GM19023 (cell line): Measurements from ENCODE around the gene PCID2.

ENCODE experiments used
- ATAC-seq: cut with Tn5 transposase; IDR thresholded peaks from one replicate; pipeline ENCODE4 v1.9.1; 2021; ENCODE audit warnings: mild to moderate bottlenecking, moderate library complexity; ENCODE audit not compliant: unreplicated experiment

The PCID2 gene

DNA sequence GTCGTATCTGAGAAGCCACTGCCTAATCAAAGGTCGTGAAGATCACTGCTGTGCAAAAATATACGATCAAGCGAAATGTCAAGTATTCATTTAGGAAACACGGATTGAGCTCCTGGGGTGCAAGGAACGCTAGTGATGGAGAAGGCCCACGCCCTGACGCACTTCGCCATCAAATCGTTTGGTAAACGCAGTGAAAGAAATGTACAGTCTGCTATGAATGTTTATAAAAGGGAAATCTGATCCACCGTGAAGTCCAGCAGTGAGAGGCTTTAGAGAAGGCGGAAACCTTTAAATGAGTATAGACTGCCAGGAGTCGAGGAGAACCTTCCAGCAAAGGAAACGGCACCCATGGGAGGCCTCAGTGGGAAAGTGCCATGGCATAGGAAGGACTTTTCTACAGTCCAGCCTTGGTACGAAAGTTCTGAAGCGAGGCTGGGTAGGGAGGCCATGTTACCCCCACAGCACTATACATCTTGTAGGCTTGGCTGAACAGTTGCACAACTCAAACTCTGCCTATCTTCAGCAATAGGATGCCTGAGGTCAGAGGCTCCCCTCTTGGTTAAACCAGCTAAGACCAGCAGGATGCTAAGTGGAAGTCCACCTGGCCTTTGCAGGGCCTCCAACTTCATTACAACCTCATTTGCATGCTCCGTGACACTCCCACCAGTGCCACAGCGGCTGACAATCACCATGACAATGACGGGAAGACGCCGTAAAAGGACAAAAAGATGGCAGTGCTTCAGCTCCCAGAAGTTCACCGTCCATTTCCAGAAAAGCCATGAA, 20.4 kb downstream of the PCID2 start:
- no peak for ATAC-seq

DNA sequence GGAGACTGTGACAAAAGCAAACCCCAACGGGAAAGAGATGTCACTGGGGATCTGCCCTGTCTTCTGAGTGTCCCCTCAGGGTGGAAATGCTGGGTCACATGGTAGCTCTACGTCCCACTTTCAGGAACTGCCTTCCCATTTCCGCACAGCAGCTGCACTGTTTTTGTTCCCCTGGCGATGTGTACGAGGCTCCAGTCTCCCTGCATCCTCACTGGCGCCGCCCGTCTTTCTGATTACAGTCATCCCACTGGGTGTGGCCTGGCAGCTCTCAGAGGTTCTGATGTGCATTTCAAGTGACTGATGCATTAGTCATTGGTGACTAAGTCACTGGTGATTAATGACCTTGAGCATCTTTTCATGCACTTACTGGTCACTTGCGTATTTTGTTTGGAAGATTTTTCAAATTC, 21.2 kb downstream of the PCID2 start:
- no peak for ATAC-seq

DNA sequence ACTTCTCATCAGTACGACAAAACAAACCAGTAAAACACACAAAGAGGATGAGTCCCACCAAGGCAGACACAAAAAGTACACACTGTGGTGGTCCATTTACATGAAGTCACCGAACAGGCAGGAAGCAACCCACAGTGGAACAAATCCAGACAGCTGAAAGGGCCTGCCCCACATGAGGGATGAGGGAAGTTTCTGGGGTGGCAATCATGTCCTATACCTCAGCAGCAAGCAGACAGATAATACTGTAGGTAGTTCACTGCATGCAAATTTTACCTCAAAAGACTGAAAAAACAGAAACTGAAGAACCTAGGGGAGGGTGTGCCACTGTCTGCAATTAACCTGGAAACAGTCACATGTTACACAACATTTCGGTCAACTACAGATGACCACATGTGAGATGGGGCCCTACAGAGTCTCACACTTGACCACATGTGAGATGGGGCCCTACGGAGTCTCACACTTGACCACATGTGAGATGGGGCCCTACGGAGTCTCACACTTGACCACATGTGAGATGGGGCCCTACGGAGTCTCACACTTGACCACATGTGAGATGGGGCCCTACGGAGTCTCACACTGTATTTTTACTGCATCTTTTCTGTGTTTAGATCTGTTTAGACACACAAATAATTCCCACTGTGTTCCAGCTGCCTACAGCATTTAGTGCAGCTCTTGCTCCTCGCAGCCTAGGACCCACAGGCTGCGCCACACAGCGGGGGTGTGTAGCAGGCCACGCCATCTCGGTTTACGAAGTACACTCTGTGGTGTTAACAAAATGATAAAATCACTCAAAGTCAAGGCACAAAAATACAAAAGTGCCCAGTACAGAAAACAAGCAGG, 22.2 kb downstream of the PCID2 start:
- peak; percentile 96 for ATAC-seq

DNA sequence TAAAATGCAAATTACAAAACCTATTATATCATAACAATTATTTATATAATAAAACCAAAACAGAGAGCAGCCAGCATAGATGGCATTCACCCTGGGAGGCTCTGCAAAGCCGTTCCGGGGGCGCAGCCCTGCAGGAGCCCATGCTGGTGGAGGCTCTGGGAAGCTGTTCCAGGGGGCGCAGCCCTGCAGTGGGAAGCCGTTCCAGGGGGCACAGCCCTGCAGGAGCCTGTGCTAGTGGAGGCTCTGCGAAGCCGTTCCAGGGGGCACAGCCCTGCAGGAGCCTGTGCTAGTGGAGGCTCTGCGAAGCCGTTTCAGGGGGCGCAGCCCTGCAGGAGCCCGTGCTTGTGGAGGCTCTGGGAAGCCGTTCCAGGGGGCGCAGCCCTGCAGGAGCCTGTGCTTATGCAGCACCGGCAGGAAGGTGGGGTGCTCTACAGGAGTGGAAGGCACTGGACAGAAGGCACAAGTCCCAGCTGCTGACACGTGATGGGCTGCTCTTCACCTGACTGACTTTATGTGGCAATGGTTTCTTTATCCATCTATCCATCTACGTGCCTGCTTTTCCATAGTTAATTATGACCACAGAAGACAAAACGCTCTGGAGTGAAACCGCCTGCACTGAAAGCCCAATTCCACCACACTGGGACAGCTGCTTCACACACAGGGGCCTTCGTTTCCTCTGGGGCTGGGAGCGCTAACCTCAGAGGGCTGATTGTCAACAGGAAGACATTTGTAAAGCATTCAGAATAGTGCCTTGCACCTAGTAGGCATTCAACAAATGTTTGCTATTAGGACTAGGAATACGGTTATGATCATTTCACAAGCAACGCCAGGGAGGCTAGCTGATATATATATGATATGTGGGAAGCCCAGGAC, 23.7 kb downstream of the PCID2 start:
- no peak for ATAC-seq

DNA sequence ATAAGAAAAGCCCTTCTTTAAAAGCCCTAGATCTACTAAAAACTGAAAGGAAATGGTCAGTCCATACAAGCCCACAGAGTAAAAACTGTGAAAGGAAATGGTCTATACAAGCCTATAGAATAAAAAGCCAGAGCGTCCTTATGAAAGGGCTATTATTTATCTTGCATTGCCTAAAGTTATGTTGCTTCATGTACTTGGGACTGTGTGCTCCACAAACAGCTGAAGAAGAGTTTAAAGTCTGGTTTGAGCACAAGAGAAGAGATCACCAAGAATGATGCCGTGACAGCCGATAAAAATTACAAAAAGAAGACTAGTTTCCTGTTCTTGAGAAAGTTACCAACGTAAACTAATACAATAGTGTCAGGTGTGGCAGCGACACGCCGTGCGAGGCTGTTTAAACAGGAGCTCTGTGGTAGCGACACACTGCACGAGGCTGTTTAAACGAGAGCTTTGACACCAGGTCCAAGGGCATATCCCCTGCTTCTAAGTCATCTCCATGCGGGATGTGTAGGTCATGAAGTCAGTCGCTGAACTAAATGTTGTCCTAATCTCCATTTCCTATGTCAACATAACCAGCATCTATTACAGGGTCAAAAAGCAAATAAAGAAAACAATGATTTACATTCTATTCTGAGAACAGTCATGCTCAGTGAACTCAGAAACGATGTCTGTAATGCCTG, 24.9 kb downstream of the PCID2 start:
- ATAC-seq: no peak

DNA sequence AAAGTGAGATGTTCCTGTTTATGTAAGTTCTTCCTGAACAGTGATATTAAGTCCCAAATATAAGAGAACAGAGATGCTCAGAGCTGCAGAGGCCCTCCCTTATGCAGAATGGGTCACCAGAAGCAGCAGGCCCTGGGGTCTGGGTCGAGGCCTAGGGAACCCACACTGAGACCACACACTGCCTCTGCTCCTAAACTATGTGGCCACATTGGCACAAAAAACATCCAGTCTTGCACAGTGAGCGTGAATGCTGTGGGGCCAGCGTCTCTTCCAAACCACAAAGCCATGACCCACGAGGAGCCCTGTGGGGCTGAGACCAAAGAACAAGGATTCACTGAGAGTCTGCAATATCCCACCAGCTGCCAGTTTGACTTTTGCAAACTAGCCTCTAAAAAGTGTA, 26.4 kb downstream of the PCID2 start:
- no peak for ATAC-seq

DNA sequence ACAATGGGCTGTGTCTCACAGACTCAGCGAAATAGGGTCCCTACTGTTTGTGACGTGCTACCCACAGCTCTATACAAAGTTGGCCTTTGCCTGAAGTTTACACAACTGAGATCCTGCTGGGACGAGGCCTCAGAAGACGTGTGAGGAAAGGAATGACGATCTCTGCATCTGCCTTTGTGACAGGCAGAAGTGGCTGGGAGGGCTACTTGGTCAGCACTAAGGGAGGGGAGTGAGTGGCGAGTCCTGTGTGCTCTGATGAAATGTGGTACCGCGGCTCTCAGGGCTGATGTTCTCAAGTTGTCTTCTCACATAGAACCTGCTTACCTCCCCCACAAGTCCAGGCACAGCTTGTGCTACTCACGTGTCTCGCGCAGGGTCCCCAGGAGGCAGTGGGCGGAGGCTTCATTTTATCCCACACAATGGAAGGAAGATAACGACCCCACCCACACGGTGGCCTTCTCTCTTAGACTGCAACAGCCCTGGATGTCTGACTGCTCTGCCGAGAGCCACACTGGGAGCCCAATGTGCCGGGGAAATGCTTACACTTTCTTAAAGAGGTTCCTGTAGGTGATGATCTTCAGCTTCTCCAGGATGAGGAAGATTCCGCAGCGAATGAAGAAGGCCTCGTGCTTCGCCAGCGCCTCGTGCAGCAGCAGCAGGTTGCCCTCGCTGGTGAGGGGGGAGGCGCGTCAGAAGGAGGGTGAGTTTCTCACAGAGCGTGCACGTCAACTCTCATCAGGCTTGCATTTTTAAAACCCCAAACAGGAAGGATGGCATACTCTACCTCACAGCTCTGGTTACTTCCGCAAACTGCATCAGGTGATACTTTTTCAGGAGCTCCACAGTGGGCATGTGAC, 28.9 kb downstream of the PCID2 start:
- ATAC-seq: no peak

DNA sequence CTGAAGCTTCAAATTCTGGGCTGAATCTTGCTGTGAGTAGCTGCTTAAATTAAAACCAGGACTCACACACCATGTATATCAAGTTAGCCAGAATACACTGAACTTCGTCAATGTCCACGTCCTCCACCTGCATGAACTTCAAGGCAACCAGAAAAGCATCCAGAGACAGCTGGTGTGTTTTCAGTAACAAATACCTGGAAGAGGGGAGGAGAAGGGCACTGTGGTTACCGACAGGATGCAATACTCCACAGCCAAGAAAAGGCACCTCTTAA, 29.6 kb downstream of the PCID2 start:
- no peak for ATAC-seq

DNA sequence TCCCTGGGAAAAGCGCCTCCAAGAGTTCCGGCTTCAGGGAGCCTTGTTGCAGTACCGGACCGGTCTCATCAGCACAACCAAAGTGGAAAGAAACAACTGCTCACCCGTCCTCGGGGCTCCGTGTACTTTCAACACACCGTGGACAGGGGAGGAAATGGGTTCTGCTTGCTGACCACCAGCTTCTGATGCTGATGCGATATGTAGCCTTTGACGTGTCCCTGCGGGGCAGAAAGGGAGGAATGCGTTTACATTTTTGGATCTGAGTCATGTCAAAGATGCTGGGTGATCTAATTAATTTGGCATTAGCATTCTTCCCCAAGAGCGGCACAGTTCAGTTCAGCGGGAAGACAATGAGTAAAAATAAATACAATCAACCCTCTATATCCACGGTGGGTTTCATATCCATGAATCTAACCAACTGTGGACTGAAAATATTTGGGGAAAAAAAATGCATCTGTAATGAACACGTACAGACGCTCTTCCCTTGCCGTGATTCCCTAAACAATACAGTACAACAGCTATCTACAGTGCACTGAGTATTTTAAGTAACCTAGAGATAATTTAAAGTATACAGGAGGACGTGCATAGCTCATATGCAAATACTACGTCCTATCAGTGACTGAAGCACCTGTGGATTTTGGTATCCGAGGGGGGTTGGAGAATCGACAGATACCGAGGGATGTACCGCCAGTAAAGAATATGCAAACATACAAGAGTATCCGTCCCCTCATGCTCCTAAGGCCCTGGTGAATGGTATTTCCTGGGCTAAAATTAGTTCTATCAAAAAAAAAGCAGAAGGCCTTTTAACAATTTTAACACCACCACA, 30.2 kb downstream of the PCID2 start:
- ATAC-seq: no peak

DNA sequence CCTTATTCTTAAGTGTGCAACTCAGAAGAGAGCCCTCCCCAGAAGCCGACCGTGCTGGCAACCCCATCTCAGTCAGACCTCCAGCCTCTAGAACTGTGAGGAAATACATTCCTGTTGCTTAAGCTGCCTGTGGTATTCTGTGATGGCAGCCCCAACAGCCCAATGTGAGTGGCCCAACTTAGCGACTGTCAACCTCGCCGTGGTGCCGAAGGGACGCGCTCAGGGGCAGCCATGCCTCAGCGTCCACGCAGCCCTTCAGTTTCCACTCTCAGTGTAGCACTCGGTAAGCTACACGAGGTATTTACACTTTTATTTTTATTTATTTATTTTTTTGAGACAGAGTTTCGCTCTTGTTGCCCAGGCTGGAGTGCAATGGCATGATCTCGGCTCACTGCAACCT, 31.6 kb downstream of the PCID2 start:
- ATAC-seq: no peak

DNA sequence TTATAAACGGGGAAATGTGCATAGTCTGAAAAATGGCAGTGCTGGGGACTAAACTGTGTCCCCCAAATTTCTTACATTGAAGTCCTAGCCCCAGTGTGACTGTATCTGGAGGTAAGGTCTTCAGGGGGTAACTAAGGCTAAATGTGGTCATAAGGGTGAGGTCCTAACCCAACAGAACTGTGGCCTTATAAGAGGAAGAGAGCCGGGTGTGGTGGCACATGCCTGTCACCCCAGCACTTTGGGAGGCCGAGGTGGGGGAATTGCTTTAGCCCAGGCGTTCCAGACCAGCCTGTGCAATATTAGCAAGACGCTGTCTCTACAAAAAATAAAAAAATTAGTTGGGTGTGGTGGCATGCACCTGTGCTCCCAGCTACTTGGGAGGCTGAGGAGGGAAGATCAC, 32.2 kb downstream of the PCID2 start:
- ATAC-seq: no peak

DNA sequence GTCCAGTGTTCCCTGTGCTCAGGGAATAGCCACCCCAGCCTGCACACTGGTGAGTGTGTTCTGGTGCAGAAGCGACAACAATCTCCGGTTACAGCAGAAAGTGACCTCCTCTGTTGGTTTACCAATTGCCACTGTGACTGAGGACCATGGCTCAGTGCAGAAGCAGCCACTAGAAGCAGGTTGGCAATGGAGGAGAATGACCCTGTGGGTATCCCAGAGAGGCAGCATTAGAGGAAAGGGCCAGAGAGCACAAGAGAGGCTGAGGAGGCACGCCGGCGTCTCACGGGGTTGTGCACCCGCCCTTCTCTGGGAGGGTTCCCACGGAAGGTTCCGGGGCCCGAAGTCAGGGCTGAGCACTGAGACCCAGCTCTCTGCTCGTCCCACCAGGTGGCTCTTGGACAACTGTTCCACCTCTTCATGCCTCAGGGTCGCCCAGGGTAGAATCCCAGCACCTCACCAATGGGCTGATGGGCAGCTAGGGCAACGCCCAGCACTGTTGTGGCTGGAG, 36.0 kb downstream of the PCID2 start:
- ATAC-seq: no peak

DNA sequence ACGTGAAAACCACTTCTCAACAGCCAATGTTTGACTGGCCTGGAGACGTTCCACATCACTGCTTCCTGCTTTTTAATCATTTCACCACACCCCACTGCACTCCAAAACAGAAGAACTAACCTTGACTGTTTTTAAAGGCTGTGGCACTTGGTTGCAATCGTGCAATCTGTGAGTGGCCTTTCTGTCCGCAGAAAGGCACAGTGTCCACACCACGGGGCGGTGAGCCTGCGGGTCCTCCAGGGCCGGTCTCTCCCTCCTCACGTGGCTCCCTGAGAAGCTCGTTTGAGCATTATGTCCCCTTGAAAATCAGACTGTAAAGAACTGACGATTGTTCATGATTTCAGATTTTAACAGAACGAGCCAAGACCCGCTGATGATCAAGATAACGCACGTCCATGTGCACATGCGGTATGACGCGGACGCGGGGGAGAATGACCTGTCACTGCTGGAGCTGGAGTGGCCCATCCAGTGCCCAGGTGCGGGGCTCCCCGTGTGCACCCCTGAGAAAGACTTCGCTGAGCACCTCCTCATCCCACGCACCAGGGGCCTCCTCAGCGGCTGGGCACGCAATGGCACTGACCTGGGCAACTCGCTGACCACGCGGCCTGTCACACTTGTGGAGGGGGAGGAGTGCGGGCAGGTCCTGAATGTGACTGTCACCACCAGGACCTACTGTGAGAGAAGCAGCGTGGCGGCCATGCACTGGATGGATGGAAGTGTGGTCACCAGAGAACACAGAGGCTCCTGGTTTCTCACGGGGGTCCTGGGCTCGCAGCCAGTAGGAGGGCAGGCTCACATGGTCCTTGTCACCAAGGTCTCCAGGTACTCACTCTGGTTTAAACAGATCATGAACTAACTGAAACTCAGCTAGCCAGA, 37.0 kb downstream of the PCID2 start:
- ATAC-seq: no peak

DNA sequence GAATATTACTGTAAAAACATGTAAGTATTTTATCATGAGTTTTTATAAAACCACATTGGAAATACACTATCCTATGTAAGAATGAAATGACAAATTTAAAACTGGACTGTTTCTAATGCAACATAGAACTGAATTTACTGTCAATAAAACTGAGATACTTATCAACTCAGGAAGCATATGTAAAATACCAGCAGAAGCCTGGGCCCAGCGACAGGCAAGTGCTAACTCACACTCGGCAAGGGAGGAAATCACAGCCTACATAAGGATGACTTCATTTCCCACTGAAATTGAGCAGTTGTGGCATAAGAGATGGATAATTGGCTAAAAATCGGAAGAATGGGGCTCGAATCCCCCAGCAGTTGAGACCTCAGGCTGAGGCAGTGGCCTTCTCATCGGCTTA, 38.0 kb downstream of the PCID2 start:
- ATAC-seq: no peak

DNA sequence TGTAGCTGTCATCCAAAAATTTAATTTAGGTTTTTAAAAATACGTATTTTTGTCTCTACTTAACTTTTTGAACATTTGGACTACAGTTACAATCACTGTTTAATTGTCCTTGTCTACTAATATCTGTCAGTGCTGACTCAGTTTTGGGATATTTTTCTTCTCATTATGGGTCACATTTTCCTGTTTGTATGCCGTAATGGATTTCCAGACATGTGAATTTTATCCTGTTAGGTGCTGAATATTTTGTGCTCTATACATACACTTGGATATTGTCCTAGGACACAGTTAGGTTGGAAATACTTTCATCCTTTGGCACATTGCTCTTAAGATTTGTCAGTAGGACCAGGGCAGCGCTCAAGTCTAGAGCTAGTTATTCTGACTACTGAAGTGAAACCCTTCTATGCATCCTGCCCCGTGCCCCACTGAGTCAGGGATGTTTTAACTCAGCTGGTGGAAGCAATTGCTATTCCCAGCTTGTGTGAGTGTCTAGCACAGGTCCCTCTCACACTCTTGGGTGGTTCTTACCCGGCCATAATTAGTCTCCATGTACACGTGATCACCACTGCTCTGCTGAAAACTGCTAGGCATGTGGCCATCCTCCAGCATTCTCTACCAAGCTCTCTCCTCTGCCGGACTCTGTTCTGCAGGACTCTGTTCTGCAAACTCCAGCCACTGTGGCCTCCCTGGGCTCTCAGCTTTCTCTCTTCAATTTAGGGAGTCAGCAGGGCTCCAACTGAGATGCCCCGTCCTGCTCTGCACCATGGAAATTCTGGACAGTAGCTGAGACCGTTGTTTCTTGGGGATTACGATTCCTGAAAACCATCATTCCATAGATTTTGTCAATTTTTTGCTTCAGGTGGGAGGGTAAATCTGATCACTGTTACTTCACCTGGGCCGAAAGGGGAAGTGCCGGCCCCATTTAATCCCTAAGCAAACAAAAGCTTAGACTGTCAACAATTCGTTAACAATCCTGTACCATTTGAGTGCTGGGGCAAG, 38.9 kb downstream of the PCID2 start:
- no peak for ATAC-seq

DNA sequence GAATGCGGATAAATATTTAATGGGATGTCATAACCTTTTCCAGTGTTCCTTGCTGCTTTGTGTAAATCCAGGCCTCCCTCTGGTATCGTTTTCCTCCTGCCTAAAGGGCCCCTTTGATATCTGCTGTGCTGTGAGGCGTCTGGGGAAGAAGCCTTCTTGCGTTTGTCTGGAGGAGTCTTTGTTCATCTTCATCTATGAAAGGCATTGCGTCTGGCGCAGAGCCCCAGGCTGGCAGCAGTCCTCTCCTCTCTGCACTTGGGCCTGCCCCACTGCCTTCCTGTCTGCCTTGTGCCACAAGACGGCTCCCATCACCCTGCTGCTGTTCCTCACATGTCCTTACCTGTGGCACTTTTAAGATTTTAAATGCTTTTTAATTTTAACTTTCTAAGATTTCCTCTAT, 40.3 kb downstream of the PCID2 start:
- ATAC-seq: no peak

DNA sequence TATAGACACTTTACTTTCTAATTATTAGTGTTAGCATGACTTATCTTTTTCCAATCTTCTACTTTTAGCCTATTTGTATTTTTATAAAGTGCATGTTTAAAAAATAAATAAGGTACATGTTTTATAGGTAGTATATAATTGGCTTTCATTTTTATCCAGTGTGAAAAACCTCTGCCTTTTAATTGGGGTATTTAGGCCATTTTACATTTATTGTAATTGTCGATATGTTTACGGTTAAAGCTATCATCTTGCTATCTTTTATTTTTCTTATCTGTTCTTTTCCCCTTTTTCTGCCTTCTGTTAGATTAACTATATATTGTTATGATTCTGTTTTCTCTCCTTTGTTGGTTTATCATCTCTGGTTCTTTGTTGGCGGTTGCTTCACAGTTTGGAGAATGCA, 40.9 kb downstream of the PCID2 start:
- ATAC-seq: no peak
